Activated CD4-positive, CD25-positive, alpha-beta regulatory T cell treated with anti-CD3 and anti-CD28 coated beads, Interleukin-2, amount 50 U/mL, for 72 hours (primary cell): ENCODE measurements around the gene OBSCN.

Experiments used
- DNase-seq: peaks from one replicate; pipeline ENCODE4 v3.0.0; 2021

Gene OBSCN

DNA sequence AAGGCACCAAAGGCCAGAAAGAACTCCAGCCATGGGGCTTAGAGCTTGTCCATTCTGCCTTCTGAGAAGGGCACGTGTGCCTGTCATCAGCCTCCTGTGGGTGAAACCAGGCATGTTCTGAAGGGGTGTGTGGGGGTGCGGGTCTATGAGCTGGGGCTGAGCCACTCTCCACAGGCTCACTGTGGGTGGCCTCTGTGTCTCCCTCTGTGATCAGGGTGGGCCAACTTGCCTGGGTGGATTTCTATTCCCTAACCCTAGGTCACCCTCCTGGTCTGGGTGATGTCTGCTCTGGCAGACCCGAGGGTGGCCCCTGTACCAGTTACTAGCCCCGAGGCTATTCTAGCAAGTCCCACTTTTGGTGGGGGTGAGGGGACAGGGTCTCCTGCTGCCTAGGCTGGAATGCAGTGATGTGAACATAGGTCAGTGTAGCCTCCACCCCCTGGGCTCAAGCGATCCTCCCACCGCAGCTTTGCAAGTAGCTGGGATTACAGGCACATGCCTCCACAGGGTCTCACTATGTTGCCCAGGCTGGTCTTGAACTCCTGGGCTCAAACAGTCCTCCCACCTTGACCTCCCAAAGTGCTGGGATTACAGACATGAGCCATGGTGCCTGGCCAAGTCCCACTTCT is 104.4 kb downstream of the OBSCN start:
- DNase-seq = no peak

DNA sequence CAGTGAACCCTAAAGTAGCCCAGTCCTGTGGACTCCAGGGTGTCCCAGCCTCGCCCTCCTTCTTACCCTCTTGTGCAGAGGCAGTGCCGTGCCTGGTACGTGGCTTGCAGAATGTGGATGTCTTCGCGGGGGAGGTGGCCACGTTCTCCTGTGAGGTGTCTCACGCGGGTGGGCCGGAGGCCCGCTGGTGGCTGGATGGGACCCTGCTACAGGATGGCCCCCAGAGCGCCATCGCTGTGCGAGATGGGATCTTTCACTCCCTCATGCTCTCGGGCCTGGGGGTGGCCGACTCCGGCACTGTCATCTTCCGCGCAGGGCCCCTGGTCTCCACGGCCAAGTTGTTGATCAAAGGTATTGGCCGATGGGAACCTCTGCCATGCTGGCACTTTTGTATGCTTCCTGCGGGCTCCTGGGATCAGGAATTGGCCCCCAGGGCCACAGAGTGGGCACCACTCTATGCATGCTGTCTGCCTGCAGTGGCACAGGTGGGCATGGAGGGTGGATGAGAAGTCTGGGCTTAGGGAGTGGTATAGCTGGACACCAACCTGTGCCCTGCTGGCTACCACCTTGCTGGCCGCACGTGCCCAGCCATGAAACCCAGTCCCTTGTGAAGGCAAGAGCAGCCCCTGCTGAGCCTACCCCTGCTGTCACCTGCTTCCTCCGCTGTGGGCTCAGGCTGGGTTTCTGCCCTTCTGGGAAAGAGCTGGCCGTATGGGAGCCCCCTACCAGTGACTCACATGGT is 105.9 kb downstream of the OBSCN start:
- peak; percentile 23 for DNase-seq

DNA sequence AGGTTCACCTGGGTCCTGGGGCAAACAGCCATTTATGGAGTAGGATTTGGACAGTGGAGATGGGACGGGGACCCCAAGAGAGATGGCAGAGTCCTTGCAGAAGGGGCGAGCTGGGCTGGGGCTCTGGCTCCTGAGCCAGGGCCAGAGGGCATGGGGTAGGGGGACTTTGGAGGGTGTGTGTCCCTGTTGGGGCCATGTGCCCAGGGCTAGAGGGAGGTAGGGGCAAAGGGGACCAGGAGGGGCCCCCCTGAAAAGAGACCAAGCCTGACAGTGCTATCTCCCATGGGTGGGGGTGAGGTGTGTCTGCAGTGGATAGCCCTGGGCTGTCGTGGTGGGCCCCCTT is 106.4 kb downstream of the OBSCN start:
- DNase-seq = peak; percentile 6

DNA sequence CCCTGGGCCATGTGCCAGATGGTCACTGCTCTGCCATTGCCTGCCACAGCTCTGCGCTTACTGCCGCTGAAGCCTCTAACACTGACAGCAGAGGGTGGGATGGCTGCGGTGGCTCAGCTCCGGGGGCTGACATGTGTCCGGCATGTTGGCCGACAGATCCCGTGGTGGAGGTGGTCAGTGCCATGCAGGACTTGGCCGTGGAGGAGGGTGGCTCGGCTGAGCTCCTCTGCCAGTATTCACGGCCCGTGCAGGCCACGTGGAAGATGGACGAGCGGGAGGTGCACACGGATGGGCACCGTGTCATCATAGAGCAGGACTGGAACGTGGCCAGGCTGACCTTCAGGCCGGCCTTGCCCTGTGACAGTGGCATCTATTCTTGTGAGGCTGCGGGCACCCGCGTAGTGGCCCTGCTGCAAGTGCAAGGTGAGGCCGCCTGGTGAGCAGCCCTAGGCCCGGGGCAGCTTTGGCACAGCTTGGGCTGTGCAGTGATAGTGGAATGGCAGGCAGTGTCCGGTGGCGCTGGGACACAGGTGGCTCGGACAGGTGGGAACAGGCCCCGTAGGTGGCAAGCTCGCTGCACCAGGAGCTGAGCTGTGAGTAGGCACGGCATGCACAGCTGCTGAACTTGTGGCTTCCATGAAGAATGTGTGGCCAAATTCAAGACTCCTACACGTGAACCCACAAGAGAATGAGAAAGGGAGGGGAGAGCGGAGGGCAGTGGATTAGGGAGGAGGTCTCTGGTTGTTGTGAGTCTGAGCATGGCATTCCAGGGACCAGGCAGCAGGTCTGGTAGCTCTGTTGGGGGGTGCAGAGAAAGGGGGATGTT is 107.0 kb downstream of the OBSCN start:
- no peak for DNase-seq

GRCh38 chr1:228315484-228315944 is 107.7 kb downstream of the OBSCN start:
- DNase-seq = peak; percentile 19

- DNase-seq = peak; percentile 24
Measured at GRCh38 chr1:228315945-228316588, 108.2 kb downstream of the OBSCN start.

DNA sequence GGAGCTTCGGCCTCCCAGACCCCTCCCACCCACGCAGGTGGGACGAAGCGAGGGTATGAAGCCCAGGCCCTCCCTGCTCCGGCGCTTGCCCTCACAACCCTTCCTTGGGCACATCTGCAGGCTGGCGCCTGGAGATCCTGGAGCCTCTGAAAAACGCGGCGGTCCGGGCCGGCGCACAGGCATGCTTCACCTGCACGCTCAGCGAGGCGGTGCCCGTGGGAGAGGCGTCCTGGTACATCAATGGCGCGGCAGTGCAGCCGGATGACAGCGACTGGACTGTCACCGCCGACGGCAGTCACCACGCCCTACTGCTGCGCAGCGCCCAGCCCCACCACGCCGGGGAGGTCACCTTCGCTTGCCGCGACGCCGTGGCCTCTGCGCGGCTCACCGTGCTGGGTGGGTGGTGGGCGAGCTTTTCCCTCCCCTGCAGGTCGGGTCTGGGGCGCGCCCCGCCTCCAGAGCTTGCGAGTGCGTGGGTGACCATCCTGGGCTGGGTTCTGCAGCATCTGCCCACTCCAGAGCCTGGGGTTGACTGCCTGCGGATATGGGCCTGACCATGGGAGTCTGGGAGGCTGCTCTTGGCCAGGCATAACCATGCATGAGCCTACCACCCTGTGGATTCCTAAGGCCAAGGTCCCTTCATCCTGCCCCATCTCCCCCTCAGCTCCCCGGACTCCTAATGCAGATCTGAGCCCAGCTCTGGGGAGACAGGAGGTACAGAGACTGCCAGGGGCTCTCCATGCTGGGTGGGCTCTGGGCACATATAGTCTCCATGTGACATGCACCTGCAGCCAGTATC is 108.9 kb downstream of the OBSCN start:
- no peak for DNase-seq

- no peak for DNase-seq
Measured at GRCh38 chr1:228317411-228317828, 109.6 kb downstream of the OBSCN start.

GRCh38 chr1:228317891-228318810 is 110.3 kb downstream of the OBSCN start:
- DNase-seq = peak; percentile 18

DNA sequence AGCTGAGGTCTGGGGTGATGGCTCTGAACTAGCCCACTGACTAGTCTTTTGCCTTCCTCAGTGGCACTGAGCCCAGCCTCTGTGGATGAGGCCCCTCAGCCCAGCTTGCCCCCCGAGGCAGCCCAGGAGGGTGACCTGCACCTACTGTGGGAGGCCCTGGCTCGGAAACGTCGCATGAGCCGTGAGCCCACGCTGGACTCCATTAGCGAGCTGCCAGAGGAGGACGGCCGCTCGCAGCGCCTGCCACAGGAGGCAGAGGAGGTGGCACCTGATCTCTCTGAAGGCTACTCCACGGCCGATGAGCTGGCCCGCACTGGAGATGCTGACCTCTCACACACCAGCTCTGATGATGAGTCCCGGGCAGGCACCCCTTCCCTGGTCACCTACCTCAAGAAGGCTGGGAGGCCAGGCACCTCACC is 111.0 kb downstream of the OBSCN start:
- no peak for DNase-seq

GRCh38 chr1:228319352-228320088 is 111.7 kb downstream of the OBSCN start:
- DNase-seq = no peak

DNA sequence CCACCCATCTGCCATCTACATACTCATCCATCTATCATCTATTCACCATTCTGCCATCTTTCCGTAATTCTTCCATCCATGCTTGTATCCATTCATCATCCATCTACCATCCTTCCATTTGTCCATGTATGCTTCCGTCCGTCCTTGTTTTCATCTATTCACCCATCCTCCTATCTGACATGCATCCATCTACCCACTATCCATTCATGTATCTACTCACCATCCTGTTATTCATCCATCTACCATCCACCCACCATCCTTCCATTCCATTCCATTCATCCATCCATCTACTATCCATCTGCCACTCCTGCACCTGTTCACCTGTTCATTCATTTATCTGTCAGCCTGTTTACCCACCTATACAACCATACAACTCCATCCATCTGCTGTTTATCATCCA is 112.5 kb downstream of the OBSCN start:
- DNase-seq = no peak

- DNase-seq = peak; percentile 20
Measured at GRCh38 chr1:228321435-228321834, 113.6 kb downstream of the OBSCN start.

DNA sequence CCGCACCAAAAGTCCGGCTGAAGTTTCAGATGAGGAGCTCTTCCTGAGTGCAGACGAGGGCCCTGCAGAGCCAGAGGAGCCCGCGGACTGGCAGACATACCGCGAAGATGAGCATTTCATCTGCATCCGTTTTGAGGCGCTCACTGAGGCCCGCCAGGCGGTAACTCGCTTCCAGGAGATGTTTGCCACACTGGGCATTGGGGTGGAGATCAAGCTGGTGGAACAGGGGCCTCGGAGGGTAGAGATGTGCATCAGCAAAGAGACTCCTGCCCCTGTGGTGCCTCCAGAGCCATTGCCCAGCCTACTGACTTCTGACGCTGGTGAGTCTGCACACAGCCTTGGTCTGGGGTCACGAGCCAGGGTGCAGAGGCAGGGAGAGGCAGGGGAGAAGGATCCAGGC is 114.1 kb downstream of the OBSCN start:
- peak; percentile 13 for DNase-seq

DNA sequence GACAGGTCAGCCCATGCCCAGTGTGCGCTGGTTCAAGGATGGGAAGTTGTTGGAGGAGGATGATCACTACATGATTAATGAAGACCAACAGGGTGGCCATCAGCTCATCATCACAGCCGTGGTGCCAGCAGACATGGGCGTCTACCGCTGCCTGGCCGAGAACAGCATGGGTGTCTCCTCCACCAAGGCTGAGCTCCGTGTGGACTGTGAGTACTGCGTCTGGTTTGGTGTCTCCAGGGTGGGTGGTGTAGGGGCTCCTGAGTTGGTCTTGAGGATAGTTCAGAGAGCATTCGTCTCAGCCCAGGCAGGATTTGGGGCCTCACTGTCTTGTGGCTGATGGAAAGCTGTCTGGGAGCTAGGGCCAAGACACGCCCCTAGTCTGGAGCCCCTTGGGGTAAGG is 115.6 kb downstream of the OBSCN start:
- no peak for DNase-seq

GRCh38 chr1:228325267-228325666 is 117.4 kb downstream of the OBSCN start:
- DNase-seq = no peak

GRCh38 chr1:228329887-228330286 is 122.0 kb downstream of the OBSCN start:
- DNase-seq = no peak

DNA sequence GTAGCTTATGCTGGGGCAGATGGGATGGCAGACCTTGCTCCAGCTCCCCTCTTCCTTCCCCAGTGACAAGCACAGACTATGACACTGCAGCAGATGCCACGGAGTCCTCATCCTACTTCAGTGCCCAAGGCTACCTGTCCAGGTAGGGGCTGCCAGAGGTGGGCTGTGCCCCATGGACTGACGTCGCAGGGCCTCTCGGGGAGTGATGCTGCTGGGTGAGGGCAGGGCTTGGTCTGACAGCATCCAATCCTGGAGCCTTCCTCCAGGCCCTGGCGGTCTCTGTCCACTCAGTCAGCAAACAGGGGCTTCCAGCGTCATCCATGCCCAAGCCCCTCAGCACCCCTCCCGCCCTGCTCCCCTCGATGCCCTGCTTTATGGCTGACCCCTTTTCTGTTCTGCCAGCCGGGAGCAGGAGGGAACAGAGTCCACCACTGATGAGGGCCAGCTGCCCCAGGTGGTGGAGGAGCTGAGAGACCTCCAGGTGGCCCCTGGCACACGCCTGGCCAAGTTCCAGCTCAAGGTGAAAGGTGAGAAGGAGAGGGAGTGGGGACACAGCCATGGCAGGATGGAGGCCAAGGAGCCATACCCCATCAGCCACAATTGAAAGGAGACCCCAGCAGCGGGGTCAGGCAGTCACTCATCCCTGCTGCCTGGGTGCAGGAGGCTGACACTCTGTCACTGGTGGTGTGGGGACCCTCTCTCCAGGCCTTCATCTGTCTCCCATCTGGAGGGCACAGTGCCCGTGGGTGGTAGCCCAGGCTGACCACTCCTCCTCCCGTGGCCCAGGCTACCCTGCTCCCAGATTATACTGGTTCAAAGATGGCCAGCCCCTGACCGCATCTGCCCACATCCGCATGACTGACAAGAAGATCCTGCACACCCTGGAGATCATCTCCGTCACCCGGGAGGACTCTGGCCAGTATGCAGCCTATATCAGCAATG is 125.2 kb downstream of the OBSCN start:
- peak; percentile 23 for DNase-seq

DNA sequence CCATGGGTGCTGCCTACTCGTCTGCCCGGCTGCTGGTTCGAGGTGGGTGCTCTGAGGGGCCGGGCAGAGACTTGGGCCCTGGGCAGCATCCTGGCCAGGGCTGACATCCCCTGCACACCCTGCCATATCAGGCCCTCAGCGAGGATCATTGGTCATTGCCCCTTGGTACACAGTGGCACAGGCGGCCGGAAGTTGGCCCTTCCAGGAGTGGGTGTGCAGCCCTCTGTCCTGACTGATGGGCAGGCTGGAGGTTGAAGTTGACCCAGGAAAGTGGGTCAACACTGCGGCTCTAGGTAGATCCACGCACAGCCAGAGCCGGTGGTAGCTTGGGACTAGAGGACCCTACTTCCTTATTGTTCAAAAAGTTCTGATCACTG is 125.9 kb downstream of the OBSCN start:
- DNase-seq = no peak
